Fibroblast of skin of left quadriceps (primary cell): Measurements from ENCODE around the gene PDE4D.
"Not testable (repeated sequence)": the region's sequence is repeated elsewhere in the genome, so short reads cannot be mapped to it uniquely, and the experiment has no call there.

Source experiments
- DNase-seq, 2 experiments: peaks; one replicate each; pipeline ENCODE4 v3.0.0-alpha.2; 2013; ENCODE audit warnings: low read depth in 2 of 2

Gene PDE4D

GRCh38 chr5:59799668-59800346 is 93.7 kb downstream of the PDE4D start:
- DNase-seq, result peak; percentile 34 to 41

GRCh38 chr5:59798862-59799667 is 94.5 kb downstream of the PDE4D start:
- DNase-seq, result peak in 1 of 2 experiments; percentile 15

- DNase-seq, result no peak
These were observed 98.4 kb downstream of the PDE4D start for GRCh38 chr5:59795141-59795540.

- DNase-seq, result peak; percentile 81 to 82
These were observed 100.4 kb downstream of the PDE4D start for GRCh38 chr5:59792983-59793585.

GRCh38 chr5:59791617-59792016 is 101.9 kb downstream of the PDE4D start:
- no peak for DNase-seq

GRCh38 chr5:59790776-59791475 is 102.6 kb downstream of the PDE4D start:
- no peak for DNase-seq

GRCh38 chr5:59790376-59790775 is 103.2 kb downstream of the PDE4D start:
- no peak for DNase-seq

- DNase-seq, result no peak
These were observed 103.6 kb downstream of the PDE4D start for GRCh38 chr5:59789894-59790293.

GRCh38 chr5:59789197-59789596 is 104.3 kb downstream of the PDE4D start:
- DNase-seq, result no peak

- peak; percentile 40 to 41 for DNase-seq
These were observed 107.2 kb downstream of the PDE4D start for GRCh38 chr5:59786334-59786805.

GRCh38 chr5:59785676-59786333 is 107.7 kb downstream of the PDE4D start:
- DNase-seq, result no peak

- not testable (repeated sequence) for DNase-seq
These were observed 108.8 kb downstream of the PDE4D start for GRCh38 chr5:59784708-59785107.

GRCh38 chr5:59783264-59783663 is 110.3 kb downstream of the PDE4D start:
- DNase-seq, result no peak

GRCh38 chr5:59782856-59783255 is 110.7 kb downstream of the PDE4D start:
- DNase-seq, result no peak

- no peak for DNase-seq
These were observed 114.1 kb downstream of the PDE4D start for GRCh38 chr5:59779453-59779852.

GRCh38 chr5:59777028-59777427 is 116.5 kb downstream of the PDE4D start:
- DNase-seq, result no peak

GRCh38 chr5:59773294-59773693 is 120.2 kb downstream of the PDE4D start:
- DNase-seq, result no peak

- no peak for DNase-seq
These were observed 120.8 kb downstream of the PDE4D start for GRCh38 chr5:59772757-59773156.

GRCh38 chr5:59772206-59772605 is 121.3 kb downstream of the PDE4D start:
- no peak for DNase-seq

- no peak for DNase-seq
These were observed 122.6 kb downstream of the PDE4D start for GRCh38 chr5:59770953-59771352.

GRCh38 chr5:59769832-59770231 is 123.7 kb downstream of the PDE4D start:
- no peak for DNase-seq

- DNase-seq, result no peak
These were observed 124.5 kb downstream of the PDE4D start for GRCh38 chr5:59769041-59769360.
